Activated naive CD8-positive, alpha-beta T cell treated with anti-CD3 and anti-CD28 coated beads, Interleukin-2, amount 50 U/mL, for 16 hours (primary cell): ENCODE measurements around the gene LRIT3.

ENCODE experiments used
- DNase-seq: peaks from one replicate; pipeline ENCODE4 v3.0.0-alpha.2; 2020; ENCODE audit warnings: low read depth, low spot score

Gene LRIT3

DNA sequence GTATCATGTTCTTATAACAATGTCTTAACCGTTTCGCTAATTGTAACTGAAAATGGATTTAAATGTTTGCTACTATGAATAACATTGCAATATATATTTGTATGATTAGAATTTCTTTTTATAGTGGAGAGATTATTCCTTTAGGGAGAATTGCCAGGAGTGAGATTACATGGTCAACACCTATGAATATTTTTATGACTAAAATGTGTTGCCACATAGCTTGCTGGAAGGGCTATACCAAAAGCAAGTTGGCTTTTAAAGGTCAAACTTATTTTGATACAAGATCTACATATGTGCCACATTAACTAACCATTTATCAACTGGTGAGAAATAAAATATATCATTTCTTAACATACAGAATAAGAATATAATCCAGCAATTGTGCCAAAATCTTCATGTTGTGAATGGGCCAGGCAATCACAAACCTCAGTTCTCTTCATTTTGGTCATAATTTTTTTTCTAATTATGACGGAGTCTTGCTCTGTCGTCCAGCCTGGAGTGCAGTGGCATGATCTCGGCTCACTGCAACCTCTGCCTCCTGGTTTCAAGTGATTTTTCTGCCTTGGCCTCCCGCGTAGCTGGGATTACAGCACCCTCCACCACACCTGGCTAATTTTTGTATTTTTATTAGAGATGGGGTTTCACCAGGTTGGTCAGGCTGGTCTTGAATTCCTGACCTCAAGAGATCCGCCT is 54.8 kb downstream of the LRIT3 start:
- no peak for DNase-seq

DNA sequence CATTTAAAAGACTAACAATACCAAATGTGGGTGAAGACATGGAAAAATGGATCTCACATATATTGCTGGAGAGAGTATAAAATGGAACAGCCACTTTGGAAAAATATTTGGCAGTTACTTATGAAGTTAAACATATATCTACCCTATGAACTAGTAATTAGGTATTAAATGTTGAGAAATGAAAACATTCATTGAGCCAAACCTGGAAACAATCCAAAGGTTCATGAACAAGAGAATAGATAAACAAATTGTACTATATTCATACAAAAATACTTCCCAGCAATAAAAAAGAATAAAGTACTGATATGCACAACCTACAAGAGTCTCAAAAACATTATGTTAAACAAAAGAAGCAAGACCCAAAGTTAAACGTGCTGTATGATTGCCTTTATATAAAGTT is 60.8 kb downstream of the LRIT3 start:
- no peak for DNase-seq

- no peak for DNase-seq
These were observed 62.3 kb downstream of the LRIT3 start for GRCh38 chr4:109910256-109910655.

DNA sequence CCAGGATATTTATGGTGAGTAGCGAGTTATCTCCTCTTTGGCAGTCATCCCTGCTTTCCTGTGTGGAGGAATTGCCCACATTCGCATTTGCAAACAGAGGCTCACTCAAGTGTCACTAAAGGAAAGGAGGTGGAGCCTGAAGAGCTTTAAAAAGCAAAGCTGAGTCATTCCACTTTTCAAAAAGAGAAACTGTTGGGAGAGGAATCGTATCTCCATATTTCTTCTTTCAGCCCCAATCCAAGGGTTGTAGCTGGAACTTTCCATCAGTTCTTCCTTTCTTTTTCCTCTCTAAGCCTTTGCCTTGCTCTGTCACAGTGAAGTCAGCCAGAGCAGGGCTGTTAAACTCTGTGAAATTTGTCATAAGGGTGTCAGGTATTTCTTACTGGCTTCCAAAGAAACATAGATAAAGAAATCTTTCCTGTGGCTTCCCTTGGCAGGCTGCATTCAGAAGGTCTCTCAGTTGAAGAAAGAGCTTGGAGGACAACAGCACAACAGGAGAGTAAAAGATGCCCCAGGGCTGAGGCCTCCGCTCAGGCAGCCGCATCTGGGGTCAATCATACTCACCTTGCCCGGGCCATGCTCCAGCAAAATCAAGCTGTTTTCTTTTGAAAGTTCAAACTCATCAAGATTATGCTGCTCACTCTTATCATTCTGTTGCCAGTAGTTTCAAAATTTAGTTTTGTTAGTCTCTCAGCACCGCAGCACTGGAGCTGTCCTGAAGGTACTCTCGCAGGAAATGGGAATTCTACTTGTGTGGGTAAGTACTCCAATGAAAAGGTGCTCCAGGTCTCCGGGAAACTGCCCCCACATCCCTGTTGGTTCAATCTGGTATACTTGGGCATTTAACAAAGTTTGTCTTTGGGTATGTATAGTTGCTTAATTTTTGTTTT is 65.0 kb downstream of the LRIT3 start, which contains the start of gene EGF:
Gene EGF (plus strand): TSS at position 178 of the 890 bp plus-strand sequence. CDS start 453 bp downstream, at position 631.
- DNase-seq: no peak

GRCh38 chr4:109913596-109914241 is 65.8 kb downstream of the LRIT3 start:
- DNase-seq: no peak

- DNase-seq: no peak
These were observed 66.4 kb downstream of the LRIT3 start for GRCh38 chr4:109914322-109914721.

DNA sequence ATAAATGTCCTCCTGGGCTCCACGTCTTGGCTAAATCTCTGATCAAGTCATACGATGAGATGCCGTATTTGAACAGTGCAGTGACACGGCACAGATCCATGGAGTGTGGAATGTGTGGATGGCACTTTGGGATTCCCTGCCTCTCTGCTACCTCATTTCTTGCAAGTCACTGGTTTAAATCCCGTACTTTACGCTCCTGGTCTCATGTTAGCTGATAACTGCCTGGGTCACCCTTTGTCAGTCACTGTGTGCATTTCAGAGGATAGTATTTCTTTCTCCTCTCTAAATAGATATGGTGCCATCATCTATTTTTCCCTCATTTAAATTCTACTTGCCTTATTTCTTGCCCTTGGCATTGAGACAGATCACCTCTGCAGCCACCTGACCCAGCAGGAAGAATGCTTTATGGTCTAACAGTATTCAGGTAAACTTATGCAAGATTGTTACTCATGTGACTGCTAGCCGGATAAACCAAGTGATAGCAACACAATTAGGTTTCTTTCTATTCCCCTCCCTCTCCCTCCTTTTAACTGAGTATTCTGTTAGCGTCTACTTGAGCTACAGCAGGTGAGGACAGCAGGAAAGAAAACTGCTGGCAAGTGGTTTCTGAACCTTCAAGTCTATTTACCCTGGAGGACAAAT is 67.6 kb downstream of the LRIT3 start:
- no peak for DNase-seq

DNA sequence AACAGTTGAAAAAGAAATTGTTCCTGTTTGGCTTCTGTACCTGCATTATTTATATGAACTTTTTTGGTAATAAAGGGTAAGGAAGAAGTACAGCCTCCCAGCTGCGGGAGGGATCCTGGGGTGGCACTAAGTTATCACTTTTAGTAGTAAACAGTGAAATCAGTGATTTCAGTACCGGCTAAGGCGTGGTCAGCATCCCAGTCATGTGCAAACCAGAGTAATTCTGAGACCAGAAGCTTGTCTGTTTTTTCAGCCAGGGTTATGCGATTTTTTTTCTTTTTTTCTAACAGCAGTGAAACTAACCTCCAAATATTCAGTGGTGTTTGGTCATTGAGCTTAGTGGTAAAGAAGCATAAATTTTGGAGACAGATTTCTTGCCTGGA is 68.1 kb downstream of the LRIT3 start:
- DNase-seq: no peak

DNA sequence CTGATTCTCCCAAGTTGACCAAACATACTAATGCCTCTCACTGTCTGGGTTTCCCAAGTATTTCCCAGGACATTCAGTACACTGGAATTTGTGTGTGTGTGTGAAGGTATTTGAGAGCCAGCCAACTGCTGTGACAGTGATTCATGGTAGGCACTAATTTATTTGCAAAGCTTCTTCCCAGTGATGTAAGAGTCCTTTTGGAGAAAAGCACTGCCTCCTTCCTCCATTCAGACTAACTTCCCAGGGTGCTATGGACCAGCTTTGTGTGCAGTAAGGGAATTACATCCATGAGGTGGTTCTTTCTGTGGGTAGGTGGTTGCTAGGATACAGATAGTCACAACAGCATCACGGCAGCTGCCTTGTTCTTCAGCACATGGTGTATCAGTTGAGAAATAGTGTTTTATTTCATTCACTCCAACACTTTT is 73.5 kb downstream of the LRIT3 start:
- no peak for DNase-seq
